GM18519 (cell line): ENCODE data around the gene DOK5.

Experiments used
- ATAC-seq: cut with Tn5 transposase; IDR thresholded peaks from one replicate; pipeline ENCODE4 v1.9.1; 2021; ENCODE audit warnings: mild to moderate bottlenecking, moderate library complexity; ENCODE audit not compliant: unreplicated experiment, low FRiP score

DOK5 gene

DNA sequence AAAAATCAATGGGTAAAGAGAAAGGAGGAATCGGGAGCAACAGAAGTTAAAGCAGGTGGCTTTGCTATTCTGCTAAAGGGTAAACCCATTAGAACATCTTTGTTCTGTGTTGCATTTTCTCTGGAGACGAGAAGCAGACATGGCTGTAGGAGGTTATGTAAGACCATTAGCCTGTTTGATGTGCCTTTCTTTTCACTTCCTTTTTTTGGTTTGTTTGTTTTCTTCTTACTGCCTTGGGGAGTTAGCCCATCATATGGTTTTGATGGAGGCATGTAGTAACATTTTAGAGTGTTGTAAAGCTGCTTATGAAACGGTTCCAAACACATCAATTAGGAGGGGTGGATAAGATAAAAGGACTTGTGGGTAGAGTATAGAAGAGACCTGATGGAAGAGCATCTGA, 131.0 kb downstream of the DOK5 start:
- peak; percentile 87 for ATAC-seq

GRCh38 chr20:54608039-54608745, 132.8 kb downstream of the DOK5 start:
- ATAC-seq: no peak

GRCh38 chr20:54608943-54609342, 133.6 kb downstream of the DOK5 start:
- ATAC-seq: no peak

DNA sequence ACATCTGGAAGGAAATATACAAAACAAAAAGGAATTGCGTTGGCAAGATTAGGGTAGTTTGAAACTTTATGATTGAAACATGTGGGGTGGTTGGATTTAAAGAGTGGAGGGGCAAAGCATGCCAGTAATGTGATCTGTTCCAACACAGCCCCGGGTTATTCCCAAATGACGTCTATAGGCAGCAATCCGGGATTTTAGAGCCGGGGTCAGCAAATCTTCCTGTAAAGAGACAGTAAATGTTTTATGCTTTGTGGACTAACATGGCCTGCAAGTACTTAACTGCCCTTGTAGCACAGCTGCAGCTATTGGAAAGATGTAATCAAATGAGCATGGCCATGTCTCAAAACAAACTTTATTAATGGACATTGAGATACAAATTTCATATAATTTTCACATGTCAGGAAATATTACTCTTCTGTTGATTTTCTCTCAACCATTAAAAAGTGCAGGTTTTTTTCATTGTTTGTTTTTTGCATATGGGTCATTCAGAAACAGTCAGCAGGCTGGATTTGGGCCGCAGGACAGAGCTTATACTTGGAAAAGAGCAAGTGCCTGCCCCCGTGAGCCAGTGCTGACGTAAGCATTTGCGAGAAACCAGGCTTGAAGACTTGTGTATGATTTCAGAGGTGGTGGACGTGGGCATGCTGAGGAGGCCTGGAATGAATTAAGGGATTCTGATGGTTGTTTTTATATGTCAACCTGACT, 136.5 kb downstream of the DOK5 start:
- no peak for ATAC-seq

GRCh38 chr20:54618412-54618811, 143.0 kb downstream of the DOK5 start:
- ATAC-seq: no peak

DNA sequence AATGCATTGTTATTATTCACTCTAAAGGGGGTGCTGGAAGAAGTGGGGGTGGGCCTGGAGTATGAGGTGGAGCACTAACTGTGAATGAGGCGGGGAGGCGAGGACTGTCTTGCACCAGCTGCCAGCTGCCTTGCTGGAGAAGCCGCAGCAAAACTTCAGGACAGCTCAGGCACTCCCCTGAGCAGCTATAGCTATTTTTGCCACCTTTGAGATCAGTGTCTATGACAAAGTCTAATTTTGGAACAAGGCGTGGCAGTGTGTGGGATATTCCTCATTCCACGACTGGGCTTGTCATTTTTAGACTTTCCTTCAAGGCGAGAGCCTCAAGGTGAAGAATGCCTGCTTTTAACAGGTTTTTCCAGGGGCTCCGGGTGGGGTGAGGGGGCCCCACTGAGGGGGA, 143.8 kb downstream of the DOK5 start:
- no peak for ATAC-seq

- no peak for ATAC-seq
These were observed 144.3 kb downstream of the DOK5 start for GRCh38 chr20:54619682-54620081.

DNA sequence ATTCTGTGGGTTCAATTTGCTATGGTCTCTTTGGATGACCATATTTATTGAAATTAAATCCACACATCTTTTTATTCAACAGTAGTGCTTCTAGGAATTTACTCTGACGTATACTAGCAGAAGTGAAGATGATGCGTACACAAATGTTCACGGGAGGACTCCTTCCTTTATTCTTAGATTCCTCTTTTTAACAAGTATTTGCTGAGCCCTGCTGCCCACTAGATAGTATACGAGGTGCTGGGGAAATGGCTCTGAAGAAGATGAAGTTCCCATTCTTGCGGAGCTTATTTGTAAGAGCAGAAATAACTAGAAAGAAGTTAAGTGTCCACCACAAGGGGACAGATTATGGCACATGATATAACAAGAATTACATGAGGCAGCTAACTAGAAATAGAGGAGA, 145.2 kb downstream of the DOK5 start:
- no peak for ATAC-seq

DNA sequence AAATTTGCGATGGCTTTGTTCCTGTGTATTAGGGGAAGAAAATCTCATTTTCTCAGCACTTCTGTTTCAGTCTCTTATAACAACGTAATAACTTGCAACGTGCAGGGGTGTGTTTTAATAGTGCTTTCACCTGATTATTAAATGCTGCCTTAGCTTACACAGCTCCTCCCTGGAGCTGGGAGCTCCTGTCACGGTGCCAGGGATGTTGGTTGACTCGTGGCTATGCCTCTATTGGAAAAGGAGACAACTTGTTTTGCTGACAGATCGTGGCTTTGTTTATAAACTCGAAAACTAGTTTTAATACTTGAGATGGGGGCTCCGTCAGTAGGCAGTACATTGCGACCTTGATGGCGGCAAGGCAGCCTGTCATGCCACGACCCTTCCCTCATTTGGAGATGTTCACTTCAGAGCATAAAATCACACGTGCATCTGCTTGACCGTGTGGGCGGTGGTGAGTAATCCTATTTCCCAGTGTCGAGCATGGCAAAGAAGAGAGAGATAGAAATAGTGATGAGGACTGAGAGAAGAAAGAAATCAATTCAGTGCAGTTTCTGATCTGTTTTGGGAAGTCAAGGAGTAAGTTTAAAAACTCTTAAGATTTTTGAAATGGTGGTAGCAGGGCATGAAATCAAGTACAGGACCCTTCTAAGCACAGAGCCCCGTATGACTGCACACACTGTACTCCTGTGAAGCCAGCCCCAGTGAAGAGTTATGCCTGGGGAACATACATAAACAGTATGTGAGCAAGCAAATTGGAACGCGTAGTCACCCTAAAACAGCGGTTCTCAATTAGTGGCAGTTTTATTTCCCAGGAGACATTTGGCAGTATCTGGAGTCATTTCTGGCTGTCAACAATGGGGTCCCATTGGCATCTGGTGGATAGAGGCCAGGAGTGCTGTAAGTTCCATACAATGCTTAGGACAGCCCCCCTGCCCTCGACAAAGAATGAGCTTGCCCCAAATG, 147.2 kb downstream of the DOK5 start:
- ATAC-seq: no peak

DNA sequence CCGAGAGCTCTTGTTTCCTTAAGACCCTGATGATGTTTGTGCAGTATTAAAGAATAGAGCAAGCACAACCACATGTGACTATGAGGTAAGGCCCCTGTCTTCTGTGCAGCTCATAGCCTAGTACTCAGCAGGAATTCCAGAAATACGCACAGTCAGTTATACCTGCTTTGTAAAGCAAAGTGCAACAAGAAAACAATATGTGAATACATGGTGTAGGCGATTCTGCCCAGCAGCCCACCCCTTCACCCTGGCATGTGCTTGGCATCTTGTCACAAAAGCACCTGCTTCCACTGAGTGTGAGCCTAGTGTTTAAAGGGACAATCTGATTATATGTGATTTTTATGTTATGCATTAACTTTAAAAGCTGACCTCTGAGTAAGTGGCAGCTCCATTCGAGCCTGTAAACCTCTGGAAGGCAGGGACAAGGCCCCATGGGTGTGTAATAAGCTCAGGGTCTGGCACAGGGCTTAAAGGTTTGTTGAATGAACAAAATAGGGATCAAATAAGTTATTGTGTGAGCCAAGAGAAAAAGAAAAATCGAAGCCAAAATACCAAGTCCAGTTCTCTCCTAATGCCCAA, 148.7 kb downstream of the DOK5 start:
- no peak for ATAC-seq

DNA sequence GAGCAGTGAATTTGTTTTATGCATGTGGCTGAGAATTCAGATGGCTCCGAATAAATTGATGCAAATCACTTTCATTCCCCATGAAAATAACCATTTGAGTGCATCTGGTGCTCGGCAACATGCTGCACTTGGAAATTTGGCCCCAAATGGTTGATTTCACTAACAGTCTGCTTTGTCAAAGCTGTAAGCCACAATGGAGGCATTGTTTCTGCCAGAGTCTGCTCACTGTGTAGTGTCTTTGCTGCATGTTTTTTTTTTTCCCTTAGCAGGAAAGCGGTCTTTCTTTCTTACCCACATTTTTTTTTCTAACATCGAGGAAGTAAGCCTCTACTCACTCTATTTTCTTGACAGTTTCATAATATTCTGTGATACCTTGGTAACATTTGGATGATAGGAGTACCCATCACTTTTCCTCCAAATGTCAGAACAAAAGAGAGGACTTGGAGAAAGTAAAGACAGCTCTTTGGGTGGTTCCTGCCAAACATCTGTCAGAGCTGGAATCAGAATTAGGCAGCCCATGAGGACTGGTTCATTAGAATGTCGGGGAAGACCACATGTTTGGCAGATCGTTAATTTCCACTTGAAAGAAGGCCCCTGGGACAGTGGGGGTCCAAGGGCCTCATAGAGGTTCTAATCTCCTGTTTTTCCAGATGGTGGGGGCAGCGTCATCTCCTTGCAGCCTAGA, 149.5 kb downstream of the DOK5 start:
- ATAC-seq: no peak

DNA sequence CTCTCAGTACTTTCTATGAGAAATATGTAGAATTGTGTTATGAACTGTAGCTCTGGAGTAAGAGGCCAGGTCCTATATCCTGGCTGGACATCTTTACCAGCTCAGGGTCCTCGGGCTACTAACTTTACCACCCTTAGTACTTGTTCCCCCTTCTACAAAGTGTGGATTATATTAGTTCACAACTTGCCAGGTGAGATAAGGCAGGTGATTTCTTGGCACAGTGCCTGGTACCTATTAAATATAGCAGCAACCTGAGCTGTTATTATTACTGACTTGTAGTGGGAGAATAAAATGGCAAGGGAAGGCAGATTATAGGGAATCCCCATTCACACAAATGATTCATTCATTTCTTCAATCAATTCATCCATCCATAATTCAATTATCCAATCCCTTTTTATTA, 150.1 kb downstream of the DOK5 start:
- ATAC-seq: no peak

- no peak for ATAC-seq
These were observed 150.7 kb downstream of the DOK5 start for GRCh38 chr20:54626126-54626525.

DNA sequence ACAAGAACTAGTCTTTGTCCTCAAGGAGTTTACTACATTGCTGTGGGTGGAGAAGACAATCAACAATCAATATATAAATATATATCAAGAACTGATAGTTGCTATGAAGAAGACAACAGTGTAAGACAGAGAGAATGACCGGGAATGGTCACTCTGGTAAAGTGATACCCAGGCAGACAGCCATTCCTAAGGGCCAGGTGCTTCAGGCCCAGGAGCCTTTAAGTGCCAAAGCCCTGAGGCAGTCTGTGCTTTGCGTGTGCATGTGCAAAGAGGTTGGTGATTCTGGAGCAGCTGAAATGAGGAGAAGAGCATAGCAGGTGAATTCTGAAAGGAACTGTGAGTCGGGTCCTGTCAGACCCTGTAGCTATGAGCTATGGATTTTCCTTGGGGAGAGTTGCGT, 154.2 kb downstream of the DOK5 start:
- ATAC-seq: no peak

DNA sequence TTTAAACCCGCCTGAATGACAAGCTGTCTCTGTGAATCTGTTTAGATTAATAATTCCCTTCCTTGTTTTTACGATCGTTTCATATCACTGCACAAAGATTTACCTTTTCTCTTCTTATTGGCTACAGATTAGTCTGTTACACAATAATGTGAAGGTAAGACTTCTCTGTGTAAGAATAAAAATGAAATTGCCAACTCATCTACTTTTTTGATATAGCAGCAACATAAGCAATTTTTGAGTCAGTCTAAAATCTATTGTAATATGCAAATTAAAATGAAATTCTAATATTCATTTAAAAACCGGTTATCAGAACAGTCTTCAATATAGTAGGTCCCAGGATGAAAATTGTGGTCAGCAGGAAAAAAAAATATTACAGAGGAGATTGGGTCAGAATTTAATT, 155.2 kb downstream of the DOK5 start:
- ATAC-seq: no peak

DNA sequence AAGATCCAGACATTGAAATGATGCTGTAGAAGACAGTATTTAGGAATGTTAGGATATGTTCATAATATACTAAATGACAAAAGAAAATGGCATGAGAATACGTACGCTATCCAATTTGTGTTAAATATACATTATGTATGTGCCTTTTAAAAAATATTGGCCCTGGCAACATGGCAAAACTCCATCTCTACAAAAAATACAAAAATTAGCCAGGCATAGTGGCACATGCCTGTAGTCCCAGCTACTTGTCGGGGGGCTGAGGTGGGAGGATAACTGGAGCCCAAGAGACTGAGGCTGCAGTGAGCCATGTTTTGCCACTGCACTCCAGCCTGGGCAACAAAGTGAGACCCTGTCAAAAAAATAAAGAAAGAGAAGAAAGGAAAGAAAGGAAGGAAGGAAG, 155.7 kb downstream of the DOK5 start:
- ATAC-seq: no peak

DNA sequence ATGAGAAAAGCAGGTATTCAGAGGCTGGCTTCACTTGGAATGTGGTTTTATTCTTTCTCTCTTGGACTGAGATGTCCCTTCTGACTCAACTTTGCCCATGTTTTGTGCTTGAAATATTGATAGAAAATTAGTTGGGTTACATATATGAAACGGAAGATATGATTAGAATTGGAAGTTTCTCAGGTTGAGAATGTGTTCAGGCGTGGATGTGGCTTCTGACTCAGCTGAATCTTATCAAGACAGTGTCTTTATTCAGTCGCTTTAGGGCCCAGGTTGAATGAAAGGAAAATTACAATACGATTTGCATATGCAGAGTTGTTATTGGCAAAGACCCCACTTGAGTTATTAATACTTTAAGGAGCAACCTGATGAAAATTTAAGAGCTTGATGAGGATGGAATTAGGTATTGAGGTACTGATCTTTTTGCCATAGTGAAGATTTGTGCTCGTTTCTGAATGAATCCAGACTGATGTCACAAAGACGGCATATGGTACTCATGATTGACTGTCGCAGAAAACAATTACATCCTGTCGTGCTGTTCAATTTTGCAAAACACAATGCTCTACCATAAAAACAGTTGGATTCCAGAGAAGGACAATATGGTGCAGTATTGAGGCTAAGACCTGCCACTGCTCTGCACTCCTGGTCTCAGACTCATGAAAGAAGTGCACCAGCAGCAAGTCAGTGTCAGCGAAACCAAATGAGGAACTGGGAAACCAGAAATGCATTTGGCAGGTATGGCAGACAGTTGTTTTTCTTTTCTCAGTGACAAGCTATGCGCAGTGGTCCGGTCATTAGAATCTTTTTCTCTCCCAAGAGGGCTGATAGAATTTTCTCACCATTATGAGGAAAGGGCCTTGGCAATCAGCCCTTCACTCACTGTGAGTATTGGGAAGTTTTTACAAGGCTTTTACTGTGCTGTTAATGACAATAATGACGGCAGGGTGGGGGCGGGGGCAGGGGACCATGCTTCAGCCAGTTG, 158.3 kb downstream of the DOK5 start:
- ATAC-seq: peak; percentile 99

DNA sequence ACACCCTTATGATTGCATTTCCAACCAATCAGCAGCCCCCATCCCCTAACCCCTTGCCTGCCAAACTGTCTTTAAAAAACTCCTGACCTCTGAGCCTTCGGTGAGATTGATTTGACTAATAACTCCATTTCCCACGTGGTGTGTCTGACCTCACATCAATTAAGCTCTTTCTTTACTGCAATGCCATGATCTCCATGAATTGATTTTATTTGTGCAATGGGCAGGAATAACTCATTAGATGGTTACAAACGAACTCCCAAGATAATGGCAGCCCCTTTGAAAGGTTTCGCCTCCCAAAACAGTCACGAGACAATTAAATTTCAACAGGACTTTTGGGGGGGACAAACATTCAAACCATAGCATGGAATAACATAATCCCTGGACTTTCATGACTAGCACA, 161.2 kb downstream of the DOK5 start:
- ATAC-seq: no peak

DNA sequence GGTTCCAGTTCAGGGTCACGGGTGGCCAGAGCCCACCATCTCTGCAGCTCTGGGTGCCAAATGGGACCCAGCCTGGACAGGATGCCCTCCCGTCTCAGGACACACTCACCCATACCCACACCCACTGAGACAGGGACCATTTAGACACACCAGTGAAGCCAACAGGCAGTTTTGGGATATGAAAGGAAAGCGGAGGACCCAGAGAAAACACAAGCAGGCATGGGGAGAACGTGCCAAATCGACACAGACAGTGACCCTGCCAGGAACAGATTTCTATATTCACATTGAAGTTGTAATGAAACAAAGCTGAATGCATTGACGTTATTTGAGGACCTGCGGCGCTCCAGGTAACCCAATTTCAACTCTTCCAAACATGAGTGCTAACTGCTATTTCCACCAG, 164.5 kb downstream of the DOK5 start:
- no peak for ATAC-seq
